GM10266 (cell line): ENCODE measurements around the gene TRIM66.

Experiments
- DNase-seq: peaks from one replicate; pipeline ENCODE4 v3.0.0; 2012; ENCODE audit errors: extremely low spot score
- TF ChIP-seq, protein P1 (sequence below): IDR thresholded peaks from 2 replicates; pipeline ENCODE4 v1.5.1; 2012; ENCODE audit warnings: mild to moderate bottlenecking, low read depth; ENCODE audit not compliant: control insufficient read depth, insufficient read depth; ENCODE audit errors: missing control alignments

The TRIM66 gene

GRCh38 chr11:8656291-8656690 lies 26.2 kb downstream of the TRIM66 start:
- no peak for DNase-seq
- TF ChIP-seq, protein P1, sequence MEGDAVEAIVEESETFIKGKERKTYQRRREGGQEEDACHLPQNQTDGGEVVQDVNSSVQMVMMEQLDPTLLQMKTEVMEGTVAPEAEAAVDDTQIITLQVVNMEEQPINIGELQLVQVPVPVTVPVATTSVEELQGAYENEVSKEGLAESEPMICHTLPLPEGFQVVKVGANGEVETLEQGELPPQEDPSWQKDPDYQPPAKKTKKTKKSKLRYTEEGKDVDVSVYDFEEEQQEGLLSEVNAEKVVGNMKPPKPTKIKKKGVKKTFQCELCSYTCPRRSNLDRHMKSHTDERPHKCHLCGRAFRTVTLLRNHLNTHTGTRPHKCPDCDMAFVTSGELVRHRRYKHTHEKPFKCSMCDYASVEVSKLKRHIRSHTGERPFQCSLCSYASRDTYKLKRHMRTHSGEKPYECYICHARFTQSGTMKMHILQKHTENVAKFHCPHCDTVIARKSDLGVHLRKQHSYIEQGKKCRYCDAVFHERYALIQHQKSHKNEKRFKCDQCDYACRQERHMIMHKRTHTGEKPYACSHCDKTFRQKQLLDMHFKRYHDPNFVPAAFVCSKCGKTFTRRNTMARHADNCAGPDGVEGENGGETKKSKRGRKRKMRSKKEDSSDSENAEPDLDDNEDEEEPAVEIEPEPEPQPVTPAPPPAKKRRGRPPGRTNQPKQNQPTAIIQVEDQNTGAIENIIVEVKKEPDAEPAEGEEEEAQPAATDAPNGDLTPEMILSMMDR: no peak

DNA sequence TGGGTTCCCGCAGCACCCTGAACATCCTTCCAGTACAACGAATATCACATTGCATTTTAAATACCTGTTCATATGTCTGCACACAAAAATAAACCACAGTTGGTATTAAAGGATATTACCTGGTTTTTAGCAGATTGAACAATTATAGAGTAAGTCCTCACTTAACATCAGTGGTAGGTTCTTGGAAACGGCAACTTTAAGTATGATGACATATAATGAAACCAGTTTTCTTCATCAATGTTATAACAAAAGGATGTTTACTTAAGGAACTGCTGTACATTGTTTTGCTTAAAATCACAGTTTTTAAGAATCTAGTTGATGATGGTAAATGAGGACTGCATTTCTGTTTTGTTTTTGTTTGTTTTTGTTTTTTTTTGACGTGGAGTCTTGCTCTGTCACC lies 28.0 kb downstream of the TRIM66 start:
- DNase-seq: no peak
- TF ChIP-seq, protein P1: no peak

GRCh38 chr11:8652140-8652539 lies 30.3 kb downstream of the TRIM66 start:
- TF ChIP-seq, protein P1: no peak
- DNase-seq: no peak

GRCh38 chr11:8650401-8650990 lies 32.0 kb downstream of the TRIM66 start:
- no peak for DNase-seq
- TF ChIP-seq, protein P1: no peak

DNA sequence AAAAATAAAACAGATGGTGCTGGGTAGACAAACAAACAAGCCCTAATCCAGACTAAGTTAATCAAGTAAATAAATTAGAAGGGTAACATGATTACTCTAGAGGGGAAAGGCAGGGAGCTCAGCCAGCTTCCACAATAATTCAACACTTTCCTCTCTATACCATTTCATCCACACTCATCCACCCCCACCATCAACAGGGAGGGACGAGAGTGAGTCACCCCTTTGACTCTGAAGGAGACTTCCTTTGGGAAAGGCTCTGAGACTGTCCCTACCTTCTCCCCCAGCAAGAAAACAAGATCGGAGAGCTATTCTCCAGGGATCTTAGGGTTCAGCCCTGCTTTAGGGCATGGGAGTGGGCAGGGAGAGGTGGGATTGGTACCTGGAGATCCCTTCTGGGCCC lies 33.1 kb downstream of the TRIM66 start:
- DNase-seq: no peak
- TF ChIP-seq, protein P1: no peak

GRCh38 chr11:8646873-8647272 lies 35.6 kb downstream of the TRIM66 start:
- TF ChIP-seq, protein P1: no peak
- no peak for DNase-seq

DNA sequence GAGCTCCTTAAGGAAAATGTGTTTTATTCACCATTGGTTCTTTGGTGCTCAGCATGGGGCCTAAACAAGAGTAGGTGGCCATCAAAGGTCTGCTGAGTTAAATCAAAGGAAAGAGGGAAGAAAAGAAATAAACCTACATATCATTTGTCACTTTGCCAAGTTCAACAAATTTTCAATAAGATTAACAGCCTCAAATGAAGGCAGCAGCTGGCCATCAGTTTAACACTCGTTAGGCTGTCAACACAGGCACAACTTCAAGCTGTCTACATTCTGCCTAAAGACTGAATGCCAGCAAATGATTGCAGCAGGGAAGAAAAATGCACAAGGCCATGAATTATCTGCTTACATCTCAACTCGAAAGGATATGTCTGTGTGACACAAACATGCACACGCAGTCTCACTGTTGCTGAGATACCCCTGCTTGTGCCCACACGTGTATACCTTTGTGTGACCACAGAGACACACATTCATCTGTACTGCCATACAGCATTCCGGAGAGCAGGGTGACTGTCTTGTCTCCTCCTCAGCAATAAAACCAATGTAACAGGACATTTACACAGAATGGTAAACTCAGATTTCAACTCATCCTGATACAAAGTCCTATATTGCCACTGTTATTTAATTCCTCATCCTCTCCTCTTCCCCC lies 40.1 kb downstream of the TRIM66 start:
- DNase-seq: no peak
- TF ChIP-seq, protein P1: no peak
